Esophagus squamous epithelium (tissue), 4 donors: ENCODE measurements around the gene RGL3.
A peak's percentile ranks its signal among the peaks of the same experiment; 100 is the strongest.

Source experiments
- CTCF ChIP-seq, 6 experiments: fragments of 450-650 bp in 4 of 6; fragments of 200-600 bp in 2 of 6; sonication (generic) in 2 of 6; IDR thresholded peaks; one replicate each; pipeline ENCODE4 v1.5.1; 2016 to 2019; ENCODE audit warnings: antibody characterized with exemption in 6 of 6, mild to moderate bottlenecking in 4 of 6, moderate library complexity in 4 of 6
- POLR2A ChIP-seq, 4 donors: fragments of 450-650 bp; IDR thresholded peaks; one replicate each; pipeline ENCODE4 v1.6.1; 2017; ENCODE audit warnings: antibody characterized with exemption in 4 of 4, mild to moderate bottlenecking in 4 of 4, moderate library complexity in 3 of 4

DNA sequence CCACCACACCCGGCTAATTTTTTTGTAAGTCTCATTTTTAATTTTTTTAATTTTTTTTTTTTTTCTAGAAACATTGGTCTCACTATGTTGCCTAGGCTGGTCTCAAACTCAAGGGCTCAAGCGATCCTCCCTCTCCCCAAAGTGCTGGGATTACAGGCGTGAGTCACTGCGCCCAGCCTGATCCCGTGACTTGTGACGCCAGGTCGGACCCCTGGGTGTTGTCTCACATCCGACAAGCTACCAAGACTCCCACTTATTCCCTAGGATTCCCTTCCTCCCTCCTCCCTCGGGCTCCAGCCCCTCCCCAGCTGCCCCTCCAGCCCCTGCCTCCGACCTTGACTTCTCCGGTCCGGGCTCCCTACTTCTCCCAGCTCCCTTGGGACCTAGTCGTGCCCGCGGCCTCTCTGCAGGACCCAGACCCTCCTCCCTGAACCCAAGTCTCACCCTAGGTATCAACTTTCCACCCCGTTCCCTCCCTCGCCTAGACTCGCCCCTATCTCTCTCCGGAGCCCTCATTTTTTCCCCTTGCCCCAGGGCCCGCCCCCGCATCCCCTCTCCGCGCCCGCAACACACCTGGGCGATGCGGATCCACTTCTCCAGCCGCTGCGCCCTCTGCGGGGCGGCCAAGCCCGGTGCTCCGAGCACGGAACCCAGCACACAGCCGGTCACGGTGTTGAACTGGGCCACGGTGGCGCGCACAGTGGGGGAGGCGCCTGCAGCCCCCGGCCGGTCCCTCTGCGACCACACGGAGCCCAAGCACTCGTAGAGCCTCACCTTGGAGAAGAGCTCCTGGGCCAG is 13.1 kb downstream of the RGL3 start:
- TF ChIP-seq CTCF (IDR thresholded peaks at IDR 0.05) (peak in 3 of 6 experiments; percentile 7 to 45 (median 14)), POLR2A (IDR thresholded peaks at IDR 0.05) (no peak)
